Measurements from ENCODE around the gene SLC25A21. TPM values are rescaled to one million over a fixed set of nuclear protein-coding genes. Genes with fewer than 3 reads are reported as not detected.

Gene SLC25A21
- polyA plus RNA-seq, 6 donors from 2014 or later, result not detected

GRCh38 chr14:37122919-37123639 lies 49.3 kb downstream of the SLC25A21 start:
- Mint-ChIP-seq H3K9me3 (peaks cover 0 to 8% (median under 1%) of the 10 kb centered on the region in 7 donors), H3K4me3 (no peak overlapping the region), H3K27me3 (no peaks in the 10 kb centered on the region), H3K27ac (no peak overlapping the region), H3K4me1 (no peaks in the 10 kb centered on the region), H3K36me3 (no peaks in the 10 kb centered on the region)
- ATAC-seq (ENCODE audit: low read depth in 2 of 2) (no peak), DNase-seq (no peak)

- Mint-ChIP-seq H3K27ac (no peak overlapping the region), H3K4me3 (no peak overlapping the region), H3K27me3 (no peaks in the 10 kb centered on the region), H3K9me3 (peaks cover 0 to 16% (median 3%) of the 10 kb centered on the region in 7 donors), H3K36me3 (no peaks in the 10 kb centered on the region), H3K4me1 (no peaks in the 10 kb centered on the region)
- DNase-seq (no peak), ATAC-seq (ENCODE audit: low read depth in 2 of 2) (no peak)
Observed at GRCh38 chr14:37122288-37122687, 50.1 kb downstream of the SLC25A21 start.

- H3K4me1 Mint-ChIP-seq, result no peaks in the 10 kb centered on the region
- H3K36me3 Mint-ChIP-seq, result no peaks in the 10 kb centered on the region
- H3K4me3 Mint-ChIP-seq, result peak overlapping the region in 1 of 8 donors; percentile 47
- no peak overlapping the region for H3K27ac Mint-ChIP-seq
- ATAC-seq (ENCODE audit: low read depth in 2 of 2) (no peak), DNase-seq (no peak)
- H3K27me3 Mint-ChIP-seq, result no peaks in the 10 kb centered on the region
- peaks cover 0 to 16% (median 3%) of the 10 kb centered on the region in 7 donors for H3K9me3 Mint-ChIP-seq
Observed at GRCh38 chr14:37118673-37119366, 53.6 kb downstream of the SLC25A21 start.

- ATAC-seq (ENCODE audit: low read depth in 2 of 2) (no peak), DNase-seq (no peak)
- Mint-ChIP-seq H3K27ac (no peak overlapping the region), H3K9me3 (peaks cover 0 to 10% (median 3%) of the 10 kb centered on the region in 7 donors), H3K36me3 (no peaks in the 10 kb centered on the region), H3K4me3 (no peak overlapping the region), H3K4me1 (no peaks in the 10 kb centered on the region), H3K27me3 (no peaks in the 10 kb centered on the region)
Observed at GRCh38 chr14:37116933-37117849, 55.2 kb downstream of the SLC25A21 start.

- no peak for DNase-seq
- H3K9me3 Mint-ChIP-seq, result peaks cover 0 to 10% (median 5%) of the 10 kb centered on the region in 7 donors
- H3K36me3 Mint-ChIP-seq, result no peaks in the 10 kb centered on the region
- no peak for ATAC-seq (ENCODE audit: low read depth in 2 of 2)
- no peak overlapping the region for H3K27ac Mint-ChIP-seq
- no peaks in the 10 kb centered on the region for H3K27me3 Mint-ChIP-seq
- H3K4me1 Mint-ChIP-seq, result no peaks in the 10 kb centered on the region
- H3K4me3 Mint-ChIP-seq, result no peak overlapping the region
Observed at GRCh38 chr14:37115406-37115805, 57.0 kb downstream of the SLC25A21 start.

GRCh38 chr14:37114559-37114958 lies 57.8 kb downstream of the SLC25A21 start:
- Mint-ChIP-seq H3K27me3 (no peaks in the 10 kb centered on the region), H3K4me1 (no peaks in the 10 kb centered on the region), H3K4me3 (no peak overlapping the region), H3K9me3 (peaks cover 0 to 11% (median 4%) of the 10 kb centered on the region in 7 donors), H3K27ac (no peak overlapping the region), H3K36me3 (no peaks in the 10 kb centered on the region)
- ATAC-seq (ENCODE audit: low read depth in 2 of 2), result no peak
- no peak for DNase-seq

GRCh38 chr14:37114002-37114401 lies 58.4 kb downstream of the SLC25A21 start:
- no peaks in the 10 kb centered on the region for H3K27me3 Mint-ChIP-seq
- no peak for DNase-seq
- H3K4me3 Mint-ChIP-seq, result no peak overlapping the region
- no peaks in the 10 kb centered on the region for H3K36me3 Mint-ChIP-seq
- no peaks in the 10 kb centered on the region for H3K4me1 Mint-ChIP-seq
- no peak for ATAC-seq (ENCODE audit: low read depth in 2 of 2)
- peaks cover 0 to 16% (median 4%) of the 10 kb centered on the region in 7 donors for H3K9me3 Mint-ChIP-seq
- H3K27ac Mint-ChIP-seq, result no peak overlapping the region

GRCh38 chr14:37098132-37098531 lies 74.3 kb downstream of the SLC25A21 start:
- peaks cover 0 to 9% (median 0%) of the 10 kb centered on the region in 7 donors for H3K9me3 Mint-ChIP-seq
- no peaks in the 10 kb centered on the region for H3K36me3 Mint-ChIP-seq
- H3K27ac Mint-ChIP-seq, result no peak overlapping the region
- DNase-seq (no peak), ATAC-seq (ENCODE audit: low read depth in 2 of 2) (no peak)
- H3K4me3 Mint-ChIP-seq, result no peak overlapping the region
- no peaks in the 10 kb centered on the region for H3K4me1 Mint-ChIP-seq
- H3K27me3 Mint-ChIP-seq, result no peaks in the 10 kb centered on the region

- H3K4me1 Mint-ChIP-seq, result no peaks in the 10 kb centered on the region
- no peak for ATAC-seq (ENCODE audit: low read depth in 2 of 2)
- DNase-seq, result no peak
Observed at GRCh38 chr14:37094502-37094901, 77.9 kb downstream of the SLC25A21 start.

GRCh38 chr14:37093364-37093763 lies 79.0 kb downstream of the SLC25A21 start:
- ATAC-seq (ENCODE audit: low read depth in 2 of 2), result no peak
- no peak overlapping the region for H3K4me3 Mint-ChIP-seq
- H3K9me3 Mint-ChIP-seq, result peaks cover 0 to 8% (median 0%) of the 10 kb centered on the region in 7 donors
- no peaks in the 10 kb centered on the region for H3K27me3 Mint-ChIP-seq
- H3K27ac Mint-ChIP-seq, result no peak overlapping the region
- no peak for DNase-seq
- no peaks in the 10 kb centered on the region for H3K4me1 Mint-ChIP-seq
- no peaks in the 10 kb centered on the region for H3K36me3 Mint-ChIP-seq

More at GRCh38 chr14:37094502-37094901, 77.9 kb downstream of the SLC25A21 start:
- Mint-ChIP-seq H3K9me3 (peaks cover 0 to 7% (median 0%) of the 10 kb centered on the region in 7 donors), H3K27ac (no peak overlapping the region), H3K27me3 (no peaks in the 10 kb centered on the region), H3K4me3 (no peak overlapping the region), H3K36me3 (no peaks in the 10 kb centered on the region)

GRCh38 chr14:37091651-37092050 lies 80.8 kb downstream of the SLC25A21 start:
- ATAC-seq (ENCODE audit: low read depth in 2 of 2) (no peak), DNase-seq (no peak)
- no peak overlapping the region for H3K4me3 Mint-ChIP-seq
- no peak overlapping the region for H3K27ac Mint-ChIP-seq
- peaks cover 0 to 4% (median 0%) of the 10 kb centered on the region in 7 donors for H3K9me3 Mint-ChIP-seq
- no peaks in the 10 kb centered on the region for H3K4me1 Mint-ChIP-seq
- no peaks in the 10 kb centered on the region for H3K36me3 Mint-ChIP-seq
- no peaks in the 10 kb centered on the region for H3K27me3 Mint-ChIP-seq

GRCh38 chr14:37090026-37090425 lies 82.4 kb downstream of the SLC25A21 start:
- Mint-ChIP-seq H3K4me1 (no peaks in the 10 kb centered on the region), H3K27ac (no peak overlapping the region), H3K4me3 (no peak overlapping the region), H3K27me3 (no peaks in the 10 kb centered on the region), H3K36me3 (no peaks in the 10 kb centered on the region), H3K9me3 (peaks cover 0 to 4% (median 0%) of the 10 kb centered on the region in 7 donors)
- no peak for DNase-seq
- no peak for ATAC-seq (ENCODE audit: low read depth in 2 of 2)

GRCh38 chr14:37089410-37089809 lies 83.0 kb downstream of the SLC25A21 start:
- no peak overlapping the region for H3K27ac Mint-ChIP-seq
- ATAC-seq (ENCODE audit: low read depth in 2 of 2) (no peak), DNase-seq (no peak)
- no peak overlapping the region for H3K4me3 Mint-ChIP-seq
- no peaks in the 10 kb centered on the region for H3K36me3 Mint-ChIP-seq
- no peaks in the 10 kb centered on the region for H3K27me3 Mint-ChIP-seq
- no peaks in the 10 kb centered on the region for H3K4me1 Mint-ChIP-seq
- peaks cover 0 to 4% (median 0%) of the 10 kb centered on the region in 7 donors for H3K9me3 Mint-ChIP-seq

Measured in naive B cell (primary cell).